ENCODE results near the gene TBC1D14. TPM values are rescaled to one million over a fixed set of nuclear protein-coding genes. Genes with fewer than 3 reads are reported as not detected.

The TBC1D14 gene
- total RNA-seq, 1 donor from 2014 or later: 61.8 TPM

- Mint-ChIP-seq H3K27me3 (no peaks in the 10 kb centered on the region), H3K4me1 (ENCODE audit: low read depth) (peaks cover 12% of the 10 kb centered on the region), H3K36me3 (ENCODE audit: insufficient read depth) (peaks cover 11% of the 10 kb centered on the region), H3K4me3 (ENCODE audit: low read depth) (no peak overlapping the region), H3K27ac (no peak overlapping the region), H3K9me3 (ENCODE audit: low read depth) (no peaks in the 10 kb centered on the region)
- TF ChIP-seq CTCF (IDR thresholded peaks at IDR 0.05; ENCODE audit: unreplicated experiment): no peak
- no peak for DNase-seq (ENCODE audit: low spot score, unreplicated experiment)
Measured at GRCh38 chr4:7049739-7050138, 140.1 kb downstream of the TBC1D14 start.

DNA sequence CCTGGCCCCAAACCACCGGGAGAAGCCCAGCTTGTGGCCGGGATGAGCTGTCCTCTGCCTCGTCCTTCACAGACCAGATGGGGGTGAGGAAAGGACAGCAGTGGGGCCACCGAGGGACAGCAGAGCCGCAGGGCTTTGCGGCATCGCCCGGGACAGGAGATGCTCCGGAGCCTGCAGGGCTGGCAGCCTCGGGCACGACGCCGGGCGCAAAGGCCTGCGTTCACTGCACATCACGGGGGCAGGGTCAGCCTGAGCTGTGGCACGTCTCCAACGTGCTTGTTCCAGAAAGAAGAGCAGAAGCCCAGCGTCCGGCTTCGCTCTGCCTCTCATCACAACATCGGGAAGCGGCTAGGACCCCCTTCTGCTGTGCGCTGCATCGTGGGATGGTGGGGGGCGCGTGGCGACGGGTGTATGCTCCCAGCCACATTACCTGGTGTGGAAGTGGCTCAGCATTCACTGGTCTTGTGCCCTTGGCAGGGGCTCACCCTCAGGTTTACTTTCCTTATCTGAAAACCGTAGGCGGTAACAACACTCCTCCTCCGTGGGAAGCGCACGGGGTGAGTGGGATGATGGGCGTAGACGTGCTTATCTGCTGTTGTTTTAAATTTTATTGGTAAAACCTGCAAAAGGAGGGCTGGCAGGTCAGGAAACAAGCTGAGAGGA, 141.0 kb downstream of the TBC1D14 start:
- Mint-ChIP-seq H3K27me3 (no peaks in the 10 kb centered on the region), H3K4me1 (ENCODE audit: low read depth) (peaks cover 3% of the 10 kb centered on the region), H3K4me3 (ENCODE audit: low read depth) (no peak overlapping the region), H3K27ac (no peak overlapping the region), H3K36me3 (ENCODE audit: insufficient read depth) (peaks cover 11% of the 10 kb centered on the region), H3K9me3 (ENCODE audit: low read depth) (no peaks in the 10 kb centered on the region)
- no peak for DNase-seq (ENCODE audit: low spot score, unreplicated experiment)
- TF ChIP-seq CTCF (IDR thresholded peaks at IDR 0.05; ENCODE audit: unreplicated experiment): no peak

- H3K27me3 Mint-ChIP-seq: no peaks in the 10 kb centered on the region
- H3K36me3 Mint-ChIP-seq (ENCODE audit: insufficient read depth): peaks cover 12% of the 10 kb centered on the region
- DNase-seq (ENCODE audit: low spot score, unreplicated experiment): no peak
- TF ChIP-seq CTCF (IDR thresholded peaks at IDR 0.05; ENCODE audit: unreplicated experiment): no peak
- H3K27ac Mint-ChIP-seq: no peak overlapping the region
- H3K4me1 Mint-ChIP-seq (ENCODE audit: low read depth): peaks cover 3% of the 10 kb centered on the region
- no peaks in the 10 kb centered on the region for H3K9me3 Mint-ChIP-seq (ENCODE audit: low read depth)
- no peak overlapping the region for H3K4me3 Mint-ChIP-seq (ENCODE audit: low read depth)
Measured at GRCh38 chr4:7051144-7051495, 141.5 kb downstream of the TBC1D14 start.

DNA sequence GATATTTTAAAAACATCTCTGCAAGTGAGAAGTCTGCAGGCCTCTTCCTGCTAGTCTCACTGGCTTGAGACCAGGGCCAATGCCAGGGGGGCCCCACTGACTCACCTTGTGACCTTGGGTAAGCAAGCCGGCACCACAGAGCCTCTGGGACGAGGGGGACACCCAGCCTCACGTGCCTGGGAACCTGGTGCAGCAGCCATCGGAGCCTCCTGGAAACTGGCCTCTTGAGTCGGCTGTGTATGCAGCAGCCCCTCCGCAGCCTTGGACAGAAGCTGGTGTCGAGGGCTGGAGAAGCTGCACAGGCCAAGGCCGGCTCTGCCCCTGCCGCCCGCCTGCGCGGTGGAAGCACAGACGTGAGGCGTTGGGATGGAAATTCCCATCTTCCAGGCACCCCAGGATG, 142.3 kb downstream of the TBC1D14 start:
- no peak for TF ChIP-seq CTCF (IDR thresholded peaks at IDR 0.05; ENCODE audit: unreplicated experiment)
- H3K27me3 Mint-ChIP-seq: no peaks in the 10 kb centered on the region
- H3K4me3 Mint-ChIP-seq (ENCODE audit: low read depth): no peak overlapping the region
- peaks cover 11% of the 10 kb centered on the region for H3K36me3 Mint-ChIP-seq (ENCODE audit: insufficient read depth)
- DNase-seq (ENCODE audit: low spot score, unreplicated experiment): no peak
- peaks cover 3% of the 10 kb centered on the region for H3K4me1 Mint-ChIP-seq (ENCODE audit: low read depth)
- H3K9me3 Mint-ChIP-seq (ENCODE audit: low read depth): no peaks in the 10 kb centered on the region
- no peak overlapping the region for H3K27ac Mint-ChIP-seq

DNA sequence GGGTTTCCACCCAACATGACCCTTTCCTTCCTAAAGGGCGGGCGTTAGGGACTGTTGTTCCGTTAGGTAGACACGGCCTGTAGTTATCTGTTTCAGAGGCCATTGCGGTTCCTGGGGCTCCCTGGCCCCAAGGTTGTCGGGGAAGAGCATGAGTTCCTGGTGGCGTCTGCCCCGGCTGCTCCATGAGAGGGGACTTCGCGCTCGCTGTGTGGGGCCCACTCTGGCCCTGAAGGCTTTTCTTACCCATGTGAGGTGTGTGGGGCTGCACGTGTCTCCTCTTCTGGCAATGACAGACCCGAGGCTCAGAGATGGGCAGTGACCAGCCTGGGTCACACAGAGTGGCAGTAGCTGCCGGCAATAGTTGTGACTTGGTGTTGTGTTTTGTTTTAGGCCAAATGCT, 142.7 kb downstream of the TBC1D14 start:
- peaks cover 10% of the 10 kb centered on the region for H3K36me3 Mint-ChIP-seq (ENCODE audit: insufficient read depth)
- no peak for DNase-seq (ENCODE audit: low spot score, unreplicated experiment)
- H3K27ac Mint-ChIP-seq: no peak overlapping the region
- no peaks in the 10 kb centered on the region for H3K9me3 Mint-ChIP-seq (ENCODE audit: low read depth)
- H3K27me3 Mint-ChIP-seq: no peaks in the 10 kb centered on the region
- no peak overlapping the region for H3K4me3 Mint-ChIP-seq (ENCODE audit: low read depth)
- no peak for TF ChIP-seq CTCF (IDR thresholded peaks at IDR 0.05; ENCODE audit: unreplicated experiment)
- H3K4me1 Mint-ChIP-seq (ENCODE audit: low read depth): peaks cover 3% of the 10 kb centered on the region

Data from progenitor cell of endocrine pancreas (in vitro differentiated cells).